B cell (primary cell): ENCODE measurements around the gene MAP3K20.

Source experiments
- CTCF ChIP-seq: fragments of 200-600 bp; IDR thresholded peaks from one replicate; pipeline ENCODE4 v1.8.0; 2022; ENCODE audit warnings: antibody characterized with exemption, mild to moderate bottlenecking
- EZH2 ChIP-seq: IDR thresholded peaks from 2 replicates; pipeline ENCODE4 v1.6.1; 2012; ENCODE audit warnings: borderline replicate concordance, low read depth, mild to moderate bottlenecking, moderate library complexity, low read length; ENCODE audit not compliant: insufficient read depth, poor library complexity, severe bottlenecking

- TF ChIP-seq CTCF (no peak), EZH2 (no peak)
Measured at GRCh38 chr2:173134703-173135102, 59.1 kb downstream of the MAP3K20 start.
